ENCODE results near the gene TIE1. TPM values are rescaled to one million over a fixed set of nuclear protein-coding genes. Genes with fewer than 3 reads are reported as not detected.

Gene TIE1
- total and polyA plus RNA-seq, 9 of the 15 experiments (the other 6 are each of a cell fraction or from before 2014, with no cell fraction given): 0.07 to 0.49 (median 0.14) TPM; not detected in 4

DNA sequence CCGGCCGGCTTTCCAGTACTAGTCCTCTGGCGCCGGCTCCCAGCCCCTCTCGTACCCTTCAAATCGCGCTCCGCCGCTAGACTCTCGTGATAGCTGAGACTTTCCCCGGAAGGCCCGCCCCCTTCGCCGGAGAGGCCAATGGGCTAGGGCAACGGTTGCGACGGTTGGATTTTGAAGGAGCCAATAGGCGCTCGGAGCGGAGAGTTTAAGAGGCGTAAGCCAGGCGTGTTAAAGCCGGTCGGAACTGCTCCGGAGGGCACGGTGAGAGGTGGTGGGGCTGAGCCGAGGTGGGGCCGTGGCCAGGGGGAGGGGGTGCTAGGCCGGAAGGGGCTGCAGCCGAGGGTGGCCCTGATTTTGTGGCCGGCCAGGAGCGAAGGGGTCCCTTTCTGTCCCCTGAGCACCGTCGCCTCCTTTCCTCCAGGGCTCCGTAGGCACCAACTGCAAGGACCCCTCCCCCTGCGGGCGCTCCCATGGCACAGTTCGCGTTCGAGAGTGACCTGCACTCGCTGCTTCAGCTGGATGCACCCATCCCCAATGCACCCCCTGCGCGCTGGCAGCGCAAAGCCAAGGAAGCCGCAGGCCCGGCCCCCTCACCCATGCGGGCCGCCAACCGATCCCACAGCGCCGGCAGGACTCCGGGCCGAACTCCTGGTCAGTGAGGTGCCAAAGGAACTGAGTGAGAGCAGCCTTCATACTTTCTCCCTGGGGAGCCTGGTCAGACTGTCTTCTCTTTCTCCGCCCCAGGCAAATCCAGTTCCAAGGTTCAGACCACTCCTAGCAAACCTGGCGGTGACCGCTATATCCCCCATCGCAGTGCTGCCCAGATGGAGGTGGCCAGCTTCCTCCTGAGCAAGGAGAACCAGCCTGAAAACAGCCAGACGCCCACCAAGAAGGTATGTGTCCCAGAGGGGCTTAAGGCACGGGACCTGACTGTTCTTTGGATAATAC lies 58.2 kb downstream of the TIE1 start, which contains the start of gene CDC20 (continued):
- TF ChIP-seq, protein P1, sequence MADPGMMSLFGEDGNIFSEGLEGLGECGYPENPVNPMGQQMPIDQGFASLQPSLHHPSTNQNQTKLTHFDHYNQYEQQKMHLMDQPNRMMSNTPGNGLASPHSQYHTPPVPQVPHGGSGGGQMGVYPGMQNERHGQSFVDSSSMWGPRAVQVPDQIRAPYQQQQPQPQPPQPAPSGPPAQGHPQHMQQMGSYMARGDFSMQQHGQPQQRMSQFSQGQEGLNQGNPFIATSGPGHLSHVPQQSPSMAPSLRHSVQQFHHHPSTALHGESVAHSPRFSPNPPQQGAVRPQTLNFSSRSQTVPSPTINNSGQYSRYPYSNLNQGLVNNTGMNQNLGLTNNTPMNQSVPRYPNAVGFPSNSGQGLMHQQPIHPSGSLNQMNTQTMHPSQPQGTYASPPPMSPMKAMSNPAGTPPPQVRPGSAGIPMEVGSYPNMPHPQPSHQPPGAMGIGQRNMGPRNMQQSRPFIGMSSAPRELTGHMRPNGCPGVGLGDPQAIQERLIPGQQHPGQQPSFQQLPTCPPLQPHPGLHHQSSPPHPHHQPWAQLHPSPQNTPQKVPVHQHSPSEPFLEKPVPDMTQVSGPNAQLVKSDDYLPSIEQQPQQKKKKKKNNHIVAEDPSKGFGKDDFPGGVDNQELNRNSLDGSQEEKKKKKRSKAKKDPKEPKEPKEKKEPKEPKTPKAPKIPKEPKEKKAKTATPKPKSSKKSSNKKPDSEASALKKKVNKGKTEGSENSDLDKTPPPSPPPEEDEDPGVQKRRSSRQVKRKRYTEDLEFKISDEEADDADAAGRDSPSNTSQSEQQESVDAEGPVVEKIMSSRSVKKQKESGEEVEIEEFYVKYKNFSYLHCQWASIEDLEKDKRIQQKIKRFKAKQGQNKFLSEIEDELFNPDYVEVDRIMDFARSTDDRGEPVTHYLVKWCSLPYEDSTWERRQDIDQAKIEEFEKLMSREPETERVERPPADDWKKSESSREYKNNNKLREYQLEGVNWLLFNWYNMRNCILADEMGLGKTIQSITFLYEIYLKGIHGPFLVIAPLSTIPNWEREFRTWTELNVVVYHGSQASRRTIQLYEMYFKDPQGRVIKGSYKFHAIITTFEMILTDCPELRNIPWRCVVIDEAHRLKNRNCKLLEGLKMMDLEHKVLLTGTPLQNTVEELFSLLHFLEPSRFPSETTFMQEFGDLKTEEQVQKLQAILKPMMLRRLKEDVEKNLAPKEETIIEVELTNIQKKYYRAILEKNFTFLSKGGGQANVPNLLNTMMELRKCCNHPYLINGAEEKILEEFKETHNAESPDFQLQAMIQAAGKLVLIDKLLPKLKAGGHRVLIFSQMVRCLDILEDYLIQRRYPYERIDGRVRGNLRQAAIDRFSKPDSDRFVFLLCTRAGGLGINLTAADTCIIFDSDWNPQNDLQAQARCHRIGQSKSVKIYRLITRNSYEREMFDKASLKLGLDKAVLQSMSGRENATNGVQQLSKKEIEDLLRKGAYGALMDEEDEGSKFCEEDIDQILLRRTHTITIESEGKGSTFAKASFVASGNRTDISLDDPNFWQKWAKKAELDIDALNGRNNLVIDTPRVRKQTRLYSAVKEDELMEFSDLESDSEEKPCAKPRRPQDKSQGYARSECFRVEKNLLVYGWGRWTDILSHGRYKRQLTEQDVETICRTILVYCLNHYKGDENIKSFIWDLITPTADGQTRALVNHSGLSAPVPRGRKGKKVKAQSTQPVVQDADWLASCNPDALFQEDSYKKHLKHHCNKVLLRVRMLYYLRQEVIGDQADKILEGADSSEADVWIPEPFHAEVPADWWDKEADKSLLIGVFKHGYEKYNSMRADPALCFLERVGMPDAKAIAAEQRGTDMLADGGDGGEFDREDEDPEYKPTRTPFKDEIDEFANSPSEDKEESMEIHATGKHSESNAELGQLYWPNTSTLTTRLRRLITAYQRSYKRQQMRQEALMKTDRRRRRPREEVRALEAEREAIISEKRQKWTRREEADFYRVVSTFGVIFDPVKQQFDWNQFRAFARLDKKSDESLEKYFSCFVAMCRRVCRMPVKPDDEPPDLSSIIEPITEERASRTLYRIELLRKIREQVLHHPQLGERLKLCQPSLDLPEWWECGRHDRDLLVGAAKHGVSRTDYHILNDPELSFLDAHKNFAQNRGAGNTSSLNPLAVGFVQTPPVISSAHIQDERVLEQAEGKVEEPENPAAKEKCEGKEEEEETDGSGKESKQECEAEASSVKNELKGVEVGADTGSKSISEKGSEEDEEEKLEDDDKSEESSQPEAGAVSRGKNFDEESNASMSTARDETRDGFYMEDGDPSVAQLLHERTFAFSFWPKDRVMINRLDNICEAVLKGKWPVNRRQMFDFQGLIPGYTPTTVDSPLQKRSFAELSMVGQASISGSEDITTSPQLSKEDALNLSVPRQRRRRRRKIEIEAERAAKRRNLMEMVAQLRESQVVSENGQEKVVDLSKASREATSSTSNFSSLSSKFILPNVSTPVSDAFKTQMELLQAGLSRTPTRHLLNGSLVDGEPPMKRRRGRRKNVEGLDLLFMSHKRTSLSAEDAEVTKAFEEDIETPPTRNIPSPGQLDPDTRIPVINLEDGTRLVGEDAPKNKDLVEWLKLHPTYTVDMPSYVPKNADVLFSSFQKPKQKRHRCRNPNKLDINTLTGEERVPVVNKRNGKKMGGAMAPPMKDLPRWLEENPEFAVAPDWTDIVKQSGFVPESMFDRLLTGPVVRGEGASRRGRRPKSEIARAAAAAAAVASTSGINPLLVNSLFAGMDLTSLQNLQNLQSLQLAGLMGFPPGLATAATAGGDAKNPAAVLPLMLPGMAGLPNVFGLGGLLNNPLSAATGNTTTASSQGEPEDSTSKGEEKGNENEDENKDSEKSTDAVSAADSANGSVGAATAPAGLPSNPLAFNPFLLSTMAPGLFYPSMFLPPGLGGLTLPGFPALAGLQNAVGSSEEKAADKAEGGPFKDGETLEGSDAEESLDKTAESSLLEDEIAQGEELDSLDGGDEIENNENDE (IDR thresholded peaks at IDR 0.05; ENCODE audit: low read depth, low read length): no peak
- TF ChIP-seq, protein P2, sequence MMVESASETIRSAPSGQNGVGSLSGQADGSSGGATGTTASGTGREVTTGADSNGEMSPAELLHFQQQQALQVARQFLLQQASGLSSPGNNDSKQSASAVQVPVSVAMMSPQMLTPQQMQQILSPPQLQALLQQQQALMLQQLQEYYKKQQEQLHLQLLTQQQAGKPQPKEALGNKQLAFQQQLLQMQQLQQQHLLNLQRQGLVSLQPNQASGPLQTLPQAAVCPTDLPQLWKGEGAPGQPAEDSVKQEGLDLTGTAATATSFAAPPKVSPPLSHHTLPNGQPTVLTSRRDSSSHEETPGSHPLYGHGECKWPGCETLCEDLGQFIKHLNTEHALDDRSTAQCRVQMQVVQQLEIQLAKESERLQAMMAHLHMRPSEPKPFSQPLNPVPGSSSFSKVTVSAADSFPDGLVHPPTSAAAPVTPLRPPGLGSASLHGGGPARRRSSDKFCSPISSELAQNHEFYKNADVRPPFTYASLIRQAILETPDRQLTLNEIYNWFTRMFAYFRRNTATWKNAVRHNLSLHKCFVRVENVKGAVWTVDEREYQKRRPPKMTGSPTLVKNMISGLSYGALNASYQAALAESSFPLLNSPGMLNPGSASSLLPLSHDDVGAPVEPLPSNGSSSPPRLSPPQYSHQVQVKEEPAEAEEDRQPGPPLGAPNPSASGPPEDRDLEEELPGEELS (CRISPR knock-in tag; IDR thresholded peaks at IDR 0.05; ENCODE audit: borderline replicate concordance): 0 out of 2 replicates have a peak, but pooled peaks have one; percentile 32
- TF ChIP-seq, protein P3, sequence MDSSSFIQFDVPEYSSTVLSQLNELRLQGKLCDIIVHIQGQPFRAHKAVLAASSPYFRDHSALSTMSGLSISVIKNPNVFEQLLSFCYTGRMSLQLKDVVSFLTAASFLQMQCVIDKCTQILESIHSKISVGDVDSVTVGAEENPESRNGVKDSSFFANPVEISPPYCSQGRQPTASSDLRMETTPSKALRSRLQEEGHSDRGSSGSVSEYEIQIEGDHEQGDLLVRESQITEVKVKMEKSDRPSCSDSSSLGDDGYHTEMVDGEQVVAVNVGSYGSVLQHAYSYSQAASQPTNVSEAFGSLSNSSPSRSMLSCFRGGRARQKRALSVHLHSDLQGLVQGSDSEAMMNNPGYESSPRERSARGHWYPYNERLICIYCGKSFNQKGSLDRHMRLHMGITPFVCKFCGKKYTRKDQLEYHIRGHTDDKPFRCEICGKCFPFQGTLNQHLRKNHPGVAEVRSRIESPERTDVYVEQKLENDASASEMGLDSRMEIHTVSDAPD (CRISPR knock-in tag; IDR thresholded peaks at IDR 0.05): no peak
- TF ChIP-seq RBM14 (IDR thresholded peaks at IDR 0.05; ENCODE audit: borderline replicate concordance, insufficient read depth, low read depth, low read length) (no peak), ARID2 (IDR thresholded peaks at IDR 0.05) (no peak), ATF1 (CRISPR knock-in tag; IDR thresholded peaks at IDR 0.05) (no peak), ATF1 (tag; IDR thresholded peaks at IDR 0.05) (peak; percentile 70)
- TF ChIP-seq, protein P4, sequence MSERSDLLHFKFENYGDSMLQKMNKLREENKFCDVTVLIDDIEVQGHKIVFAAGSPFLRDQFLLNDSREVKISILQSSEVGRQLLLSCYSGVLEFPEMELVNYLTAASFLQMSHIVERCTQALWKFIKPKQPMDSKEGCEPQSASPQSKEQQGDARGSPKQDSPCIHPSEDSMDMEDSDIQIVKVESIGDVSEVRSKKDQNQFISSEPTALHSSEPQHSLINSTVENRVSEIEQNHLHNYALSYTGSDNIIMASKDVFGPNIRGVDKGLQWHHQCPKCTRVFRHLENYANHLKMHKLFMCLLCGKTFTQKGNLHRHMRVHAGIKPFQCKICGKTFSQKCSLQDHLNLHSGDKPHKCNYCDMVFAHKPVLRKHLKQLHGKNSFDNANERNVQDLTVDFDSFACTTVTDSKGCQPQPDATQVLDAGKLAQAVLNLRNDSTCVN (CRISPR knock-in tag; IDR thresholded peaks at IDR 0.05): no peak
